D721Med (cell line): ENCODE results near the gene SEMA3E.

ENCODE experiments used
- DNase-seq: peaks from one replicate; pipeline ENCODE4 v3.0.0; 2011; ENCODE audit warnings: low spot score; ENCODE audit not compliant: insufficient read length
- FAIRE-seq: peaks from 2 replicates; lab custom pipeline; 2011; peaks lifted over from hg19 to GRCh38; lab: Jason Lieb, UNC
- TF ChIP-seq, protein P1 (sequence below): IDR thresholded peaks from 2 replicates; pipeline ENCODE4 v1.5.1; 2012; ENCODE audit warnings: mild to moderate bottlenecking, control low read depth; ENCODE audit not compliant: insufficient read depth; ENCODE audit errors: missing control alignments

SEMA3E gene

DNA sequence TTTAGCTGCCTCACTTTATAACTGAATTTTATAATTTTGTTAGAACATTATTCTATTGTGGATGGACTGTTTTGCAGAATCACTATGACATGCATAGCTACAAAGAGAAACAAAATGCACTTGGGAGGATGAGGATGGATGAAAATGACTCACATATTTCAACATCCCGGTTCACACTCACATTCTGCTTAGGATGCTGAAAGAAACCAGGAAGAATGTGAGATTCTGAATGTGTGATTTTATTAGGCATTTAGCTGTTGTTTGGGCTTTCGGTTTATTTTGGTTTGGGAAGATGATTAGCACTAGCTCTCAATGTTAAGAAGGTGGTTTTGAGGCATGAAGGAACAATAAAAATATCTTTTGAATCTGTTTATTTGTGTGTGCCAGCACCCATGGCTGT is 235.5 kb downstream of the SEMA3E start:
- DNase-seq (no peak), FAIRE-seq (no peak)
- TF ChIP-seq, protein P1, sequence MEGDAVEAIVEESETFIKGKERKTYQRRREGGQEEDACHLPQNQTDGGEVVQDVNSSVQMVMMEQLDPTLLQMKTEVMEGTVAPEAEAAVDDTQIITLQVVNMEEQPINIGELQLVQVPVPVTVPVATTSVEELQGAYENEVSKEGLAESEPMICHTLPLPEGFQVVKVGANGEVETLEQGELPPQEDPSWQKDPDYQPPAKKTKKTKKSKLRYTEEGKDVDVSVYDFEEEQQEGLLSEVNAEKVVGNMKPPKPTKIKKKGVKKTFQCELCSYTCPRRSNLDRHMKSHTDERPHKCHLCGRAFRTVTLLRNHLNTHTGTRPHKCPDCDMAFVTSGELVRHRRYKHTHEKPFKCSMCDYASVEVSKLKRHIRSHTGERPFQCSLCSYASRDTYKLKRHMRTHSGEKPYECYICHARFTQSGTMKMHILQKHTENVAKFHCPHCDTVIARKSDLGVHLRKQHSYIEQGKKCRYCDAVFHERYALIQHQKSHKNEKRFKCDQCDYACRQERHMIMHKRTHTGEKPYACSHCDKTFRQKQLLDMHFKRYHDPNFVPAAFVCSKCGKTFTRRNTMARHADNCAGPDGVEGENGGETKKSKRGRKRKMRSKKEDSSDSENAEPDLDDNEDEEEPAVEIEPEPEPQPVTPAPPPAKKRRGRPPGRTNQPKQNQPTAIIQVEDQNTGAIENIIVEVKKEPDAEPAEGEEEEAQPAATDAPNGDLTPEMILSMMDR: no peak

GRCh38 chr7:83410989-83411591 is 237.8 kb downstream of the SEMA3E start:
- FAIRE-seq (no peak), DNase-seq (no peak)
- TF ChIP-seq, protein P1: peak; percentile 88

DNA sequence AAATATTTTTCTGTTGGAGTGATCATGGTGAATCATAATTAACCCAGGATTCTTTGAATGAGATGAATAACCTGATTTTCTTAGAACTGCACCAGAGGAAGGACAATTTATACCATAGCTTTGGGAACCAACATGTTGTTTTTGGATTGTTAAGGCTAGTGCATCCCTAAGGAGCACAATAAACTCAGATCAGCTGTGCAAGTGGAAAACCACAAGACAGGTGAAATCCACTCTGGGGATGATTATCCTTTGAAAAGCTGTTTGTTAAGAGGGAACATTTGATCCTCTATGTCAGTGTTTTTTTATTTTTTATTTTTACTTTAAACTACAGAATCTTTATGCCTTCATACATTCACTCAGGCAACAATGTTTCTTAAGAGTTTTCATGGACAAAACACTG is 254.2 kb downstream of the SEMA3E start:
- DNase-seq: no peak
- no peak for FAIRE-seq
- TF ChIP-seq, protein P1: no peak

- TF ChIP-seq, protein P1: no peak
- DNase-seq: no peak
- no peak for FAIRE-seq
Measured at GRCh38 chr7:83388436-83388835, 260.5 kb downstream of the SEMA3E start.

GRCh38 chr7:83366629-83367028 is 282.3 kb downstream of the SEMA3E start:
- FAIRE-seq: no peak
- no peak for DNase-seq
- TF ChIP-seq, protein P1: peak; percentile 12

DNA sequence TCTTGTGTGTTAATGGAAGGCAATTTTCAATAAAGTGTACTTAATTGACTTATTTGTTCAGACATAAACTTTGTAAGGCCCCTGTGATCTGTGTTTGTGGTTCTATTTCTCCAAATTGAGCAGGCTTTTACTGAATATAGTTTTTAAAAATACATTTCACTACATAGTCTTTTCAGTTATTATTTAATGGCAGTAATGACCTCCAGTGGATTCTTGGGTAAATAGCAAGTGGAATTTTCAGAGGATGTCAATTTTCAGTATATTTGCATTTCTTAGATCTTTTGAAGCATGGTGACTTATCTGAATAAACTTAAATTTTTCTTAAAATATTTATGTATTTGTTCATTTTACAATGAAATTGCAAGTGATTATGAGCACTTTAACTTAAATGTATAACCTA is 283.2 kb downstream of the SEMA3E start:
- DNase-seq (no peak), FAIRE-seq (no peak)
- TF ChIP-seq, protein P1: peak; percentile 39

DNA sequence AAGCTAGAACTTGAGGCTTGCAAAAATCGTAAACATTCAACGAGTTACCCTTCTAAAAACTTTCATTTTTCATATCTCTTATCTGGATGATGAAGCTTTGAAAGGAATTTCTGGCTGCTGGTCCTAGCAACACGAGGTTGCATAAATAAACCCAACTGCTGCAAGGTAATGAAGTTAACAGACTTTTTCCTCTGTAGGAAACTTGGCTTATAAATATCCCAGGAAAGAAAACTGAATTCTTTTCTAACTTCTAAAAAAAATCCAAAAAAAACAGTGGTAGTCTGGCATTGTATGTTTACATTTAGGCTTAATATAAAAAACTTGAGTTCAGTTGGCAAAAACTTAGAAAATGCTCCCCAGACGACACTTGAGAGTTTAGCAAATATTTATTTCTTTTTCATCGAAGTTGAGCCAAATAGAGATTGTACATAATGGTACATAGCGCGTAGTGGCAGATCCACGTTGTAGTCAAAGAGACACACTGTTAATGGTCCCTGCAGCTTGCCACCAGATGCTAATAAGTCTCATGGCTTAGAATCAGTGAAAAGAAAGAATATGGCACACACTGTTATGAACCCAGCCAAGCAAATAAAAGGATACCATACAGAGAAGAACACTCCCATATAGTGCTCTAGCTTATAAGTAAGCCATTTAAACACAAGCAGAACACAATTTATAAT is 285.9 kb downstream of the SEMA3E start:
- TF ChIP-seq, protein P1: no peak
- DNase-seq (no peak), FAIRE-seq (no peak)
